DOHH2 (cell line): ENCODE results near the gene DOK6.

Experiments
- H3F3A ChIP-seq: fragments of 200-600 bp; sonication (generic), shearing (Covaris generic); 2 replicates; pipeline ENCODE4 v1.6.0; 2016; ENCODE audit warnings: antibody characterized with exemption, mild to moderate bottlenecking; ENCODE audit not compliant: control insufficient read depth, insufficient read depth
- H3K27ac ChIP-seq: fragments of 200-600 bp; sonication (generic); 2 replicates; pipeline ENCODE4 v1.5.1; 2014; ENCODE audit warnings: low read depth, mild to moderate bottlenecking, low read length, moderate library complexity
- H3K27me3 ChIP-seq: fragments of 200-600 bp; sonication (generic); 2 replicates; pipeline ENCODE4 v1.6.1; 2014; ENCODE audit warnings: mild to moderate bottlenecking, low read length, mixed read lengths; ENCODE audit not compliant: control insufficient read depth
- H3K36me3 ChIP-seq: fragments of 200-600 bp; sonication (generic); 2 replicates; pipeline ENCODE4 v1.6.1; 2014; ENCODE audit warnings: mild to moderate bottlenecking, low read length, moderate library complexity, mixed read lengths; ENCODE audit not compliant: control insufficient read depth
- H3K4me1 ChIP-seq: fragments of 200-600 bp; sonication (generic); 2 replicates; pipeline ENCODE4 v1.6.1; 2014; ENCODE audit warnings: mild to moderate bottlenecking, low read length, mixed read lengths; ENCODE audit not compliant: control insufficient read depth
- H3K4me2 ChIP-seq: fragments of 200-600 bp; sonication (generic); 2 replicates; pipeline ENCODE4 v1.6.0; 2014; ENCODE audit warnings: mild to moderate bottlenecking, low read length, moderate library complexity
- H3K4me3 ChIP-seq: fragments of 200-600 bp; sonication (generic); 2 replicates; pipeline ENCODE4 v1.5.1; 2014; ENCODE audit warnings: mild to moderate bottlenecking, low read length, mixed read lengths
- H3K79me2 ChIP-seq: fragments of 200-600 bp; sonication (generic); 2 replicates; pipeline ENCODE4 v1.6.1; 2014; ENCODE audit warnings: mild to moderate bottlenecking, low read length, mixed read lengths; ENCODE audit not compliant: control insufficient read depth
- H3K9me2 ChIP-seq: fragments of 200-600 bp; sonication (generic); replicated peaks from 2 replicates; pipeline ENCODE4 v1.6.1; 2014; ENCODE audit warnings: mild to moderate bottlenecking, low read length, mixed read lengths; ENCODE audit not compliant: control insufficient read depth
- H3K9me3 ChIP-seq: fragments of 200-600 bp; sonication (generic); 2 replicates; pipeline ENCODE4 v1.6.1; 2014; ENCODE audit warnings: antibody characterized with exemption, low read length, mixed read lengths; ENCODE audit not compliant: control insufficient read depth, insufficient read depth
- H4K20me1 ChIP-seq: fragments of 200-600 bp; sonication (generic); 2 replicates; pipeline ENCODE4 v1.6.0; 2014; ENCODE audit warnings: low read depth, mild to moderate bottlenecking, antibody characterized with exemption, low read length, moderate library complexity; ENCODE audit not compliant: control insufficient read depth, insufficient read depth
- CTCF ChIP-seq: fragments of 200-600 bp; sonication (generic); IDR thresholded peaks from one replicate; pipeline ENCODE4 v1.5.1; 2014; ENCODE audit warnings: antibody characterized with exemption, mild to moderate bottlenecking, low read depth, low read length; ENCODE audit not compliant: poor library complexity, severe bottlenecking
- EZH2phosphoT487 ChIP-seq: fragments of 200-600 bp; sonication (generic); IDR thresholded peaks from 2 replicates; pipeline ENCODE4 v1.6.1; 2017; ENCODE audit warnings: borderline replicate concordance, mild to moderate bottlenecking, antibody characterized with exemption, low read length, moderate library complexity, mixed read lengths

The DOK6 gene

DNA sequence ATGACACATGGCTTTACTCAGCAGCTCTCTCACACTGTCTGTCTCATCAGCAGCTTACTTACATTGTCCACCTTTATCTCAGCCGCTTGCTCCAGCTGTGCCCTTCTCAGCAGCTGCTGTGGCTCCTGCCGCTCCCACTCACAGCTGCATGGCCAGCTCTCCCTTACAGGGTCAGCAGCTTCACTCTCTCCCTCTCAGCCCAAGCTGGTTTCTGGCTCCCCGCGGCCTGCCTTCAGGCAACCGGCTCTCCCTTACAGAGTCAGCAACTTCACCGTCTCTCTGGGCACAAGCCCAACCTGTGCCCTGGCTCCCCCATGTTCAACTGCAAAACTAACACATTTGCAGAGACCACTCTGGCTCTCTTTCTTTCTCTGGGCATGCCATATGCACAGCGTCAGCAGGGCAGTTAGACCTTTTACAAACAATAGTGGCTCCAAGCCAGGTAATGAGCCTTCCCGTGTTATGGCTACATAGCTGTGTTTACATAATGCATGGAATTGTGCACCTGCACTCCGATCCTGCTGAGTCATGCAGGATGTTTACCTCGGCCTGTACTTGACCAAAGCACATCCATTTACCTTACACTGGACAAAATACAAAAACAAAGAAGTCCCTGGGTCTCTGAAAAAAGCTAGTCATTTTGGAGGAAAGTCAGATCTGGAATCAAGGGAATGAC, 167.3 kb downstream of the DOK6 start:
- no peaks in the 10 kb centered on the region for H4K20me1 ChIP-seq
- no peaks in the 10 kb centered on the region for H3K36me3 ChIP-seq
- no peak overlapping the region for H3K27ac ChIP-seq
- no peaks in the 10 kb centered on the region for H3K9me2 ChIP-seq
- H3K79me2 ChIP-seq = no peaks in the 10 kb centered on the region
- H3K4me2 ChIP-seq = no peak overlapping the region
- no peak overlapping the region for H3K4me3 ChIP-seq
- H3K9me3 ChIP-seq = peaks cover 10% of the 10 kb centered on the region; the same call in 1 of the 2 replicates
- H3K4me1 ChIP-seq = no peaks in the 10 kb centered on the region
- TF ChIP-seq EZH2phosphoT487 (no peak), CTCF (no peak)
- H3F3A ChIP-seq = no peaks in the 10 kb centered on the region
- no peaks in the 10 kb centered on the region for H3K27me3 ChIP-seq

DNA sequence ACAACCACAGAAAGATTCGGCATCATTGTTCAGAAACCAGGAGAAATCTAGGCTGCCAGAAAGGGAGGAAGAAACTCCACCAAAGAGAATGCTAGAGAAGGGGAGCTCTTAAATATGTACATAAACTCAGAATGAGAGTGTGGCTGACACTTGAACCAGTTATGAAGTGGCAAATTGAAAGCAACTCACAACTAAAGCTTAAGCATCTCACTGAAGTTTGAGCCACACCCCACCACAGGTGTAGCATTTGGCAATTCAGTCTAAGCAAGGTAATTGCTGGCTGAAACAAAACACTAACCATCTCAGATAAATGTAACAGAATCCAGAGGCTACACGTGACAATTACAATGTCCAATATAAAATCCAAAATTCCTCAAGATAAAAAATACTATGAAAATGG, 168.4 kb downstream of the DOK6 start:
- no peaks in the 10 kb centered on the region for H3K36me3 ChIP-seq
- no peak overlapping the region for H3K4me3 ChIP-seq
- no peaks in the 10 kb centered on the region for H4K20me1 ChIP-seq
- H3K4me1 ChIP-seq = no peaks in the 10 kb centered on the region
- no peaks in the 10 kb centered on the region for H3K9me2 ChIP-seq
- H3F3A ChIP-seq = no peaks in the 10 kb centered on the region
- H3K27ac ChIP-seq = no peak overlapping the region
- no peak for TF ChIP-seq EZH2phosphoT487
- TF ChIP-seq CTCF = no peak
- H3K27me3 ChIP-seq = no peaks in the 10 kb centered on the region
- H3K9me3 ChIP-seq = peaks cover 10% of the 10 kb centered on the region; the same call in 1 of the 2 replicates
- H3K4me2 ChIP-seq = no peak overlapping the region
- H3K79me2 ChIP-seq = no peaks in the 10 kb centered on the region

- Histone ChIP-seq H3K4me2 (no peak overlapping the region), H3K79me2 (no peaks in the 10 kb centered on the region), H3K9me3 (no peaks in the 10 kb centered on the region), H3K4me1 (no peaks in the 10 kb centered on the region), H3K27ac (no peak overlapping the region), H3F3A (no peaks in the 10 kb centered on the region), H3K36me3 (no peaks in the 10 kb centered on the region), H4K20me1 (no peaks in the 10 kb centered on the region), H3K4me3 (no peak overlapping the region), H3K27me3 (no peaks in the 10 kb centered on the region), H3K9me2 (no peaks in the 10 kb centered on the region)
- no peak for TF ChIP-seq EZH2phosphoT487
- no peak for TF ChIP-seq CTCF
Observed at GRCh38 chr18:69574401-69574800, 173.7 kb downstream of the DOK6 start.
